GM06990 (cell line): Measurements from ENCODE around the gene MLYCD.

Source experiments
- DNase-seq: peaks from one replicate; pipeline ENCODE4 v3.0.0-alpha.2; 2011; ENCODE audit not compliant: insufficient read length; ENCODE audit errors: extremely low read depth
- H3K27me3 ChIP-seq: replicated peaks from 2 replicates; pipeline ENCODE4 v1.6.0; 2011; ENCODE audit warnings: low read length; ENCODE audit not compliant: control insufficient read depth, insufficient read depth
- H3K36me3 ChIP-seq: 2 replicates; pipeline ENCODE4 v1.5.1; 2011; ENCODE audit warnings: low read length; ENCODE audit not compliant: control insufficient read depth, insufficient read depth
- H3K4me3 ChIP-seq: replicated peaks from 2 replicates; pipeline ENCODE4 v1.5.1; 2011; ENCODE audit warnings: low read depth, mild to moderate bottlenecking, control low read depth, low read length
- CTCF ChIP-seq: IDR thresholded peaks from 2 replicates; pipeline ENCODE4 v1.5.1; 2011; ENCODE audit warnings: low read length, control low read depth, mild to moderate bottlenecking, inconsistent platforms; ENCODE audit not compliant: insufficient read depth, poor library complexity, severe bottlenecking

Gene MLYCD

GRCh38 chr16:83972256-83973008 is 73.5 kb downstream of the MLYCD start:
- no peak for DNase-seq
- Histone ChIP-seq H3K27me3 (no peaks in the 10 kb centered on the region), H3K36me3 (no peaks in the 10 kb centered on the region), H3K4me3 (no peak overlapping the region)
- TF ChIP-seq CTCF = no peak

- no peak for DNase-seq
- Histone ChIP-seq H3K36me3 (no peaks in the 10 kb centered on the region), H3K27me3 (no peaks in the 10 kb centered on the region), H3K4me3 (no peak overlapping the region)
- no peak for TF ChIP-seq CTCF
Measured at GRCh38 chr16:83973077-83973476, 74.2 kb downstream of the MLYCD start.

- no peaks in the 10 kb centered on the region for H3K27me3 ChIP-seq
- no peaks in the 10 kb centered on the region for H3K36me3 ChIP-seq
- no peak for DNase-seq
- no peak for TF ChIP-seq CTCF
- H3K4me3 ChIP-seq = no peak overlapping the region
Measured at GRCh38 chr16:83973581-83974385, 74.9 kb downstream of the MLYCD start.

- DNase-seq = no peak
- H3K27me3 ChIP-seq = no peaks in the 10 kb centered on the region
- H3K36me3 ChIP-seq = no peaks in the 10 kb centered on the region
- TF ChIP-seq CTCF = no peak
- H3K4me3 ChIP-seq = no peak overlapping the region
Measured at GRCh38 chr16:83974475-83974874, 75.6 kb downstream of the MLYCD start.

- TF ChIP-seq CTCF = no peak
- no peaks in the 10 kb centered on the region for H3K27me3 ChIP-seq
Measured at GRCh38 chr16:83975590-83976260, 76.8 kb downstream of the MLYCD start.

More at GRCh38 chr16:83975590-83976260, 76.8 kb downstream of the MLYCD start:
- Histone ChIP-seq H3K4me3 (no peak overlapping the region), H3K36me3 (no peaks in the 10 kb centered on the region)
- DNase-seq = no peak
